Measurements from ENCODE around the gene TBC1D2B.

TBC1D2B gene

GRCh38 chr15:78077053-78077870, at the start of gene TBC1D2B:
Gene TBC1D2B (minus strand): TSS chr15:78077711. CDS start chr15:78077652, 59 bp downstream.
- DNase-seq = peak; percentile 67 to 76

GRCh38 chr15:78125267-78125666, 47.8 kb upstream of the TBC1D2B start:
- DNase-seq = no peak

- DNase-seq = no peak
Measured at GRCh38 chr15:78120523-78120922, 43.0 kb upstream of the TBC1D2B start.

- no peak for DNase-seq
Measured at GRCh38 chr15:78112551-78112950, 35.0 kb upstream of the TBC1D2B start.

GRCh38 chr15:78111788-78112187, 34.3 kb upstream of the TBC1D2B start:
- DNase-seq = no peak

- no peak for DNase-seq
Measured at GRCh38 chr15:78110916-78111475, 33.5 kb upstream of the TBC1D2B start.

GRCh38 chr15:78110096-78110495, 32.6 kb upstream of the TBC1D2B start:
- no peak for DNase-seq

GRCh38 chr15:78109156-78109555, 31.6 kb upstream of the TBC1D2B start:
- no peak for DNase-seq

GRCh38 chr15:78108300-78109084, 31.0 kb upstream of the TBC1D2B start:
- peak; percentile 81 to 83 for DNase-seq

GRCh38 chr15:78107471-78107870, 30.0 kb upstream of the TBC1D2B start:
- no peak for DNase-seq

GRCh38 chr15:78105476-78106241, 28.1 kb upstream of the TBC1D2B start:
- no peak for DNase-seq

- no peak for DNase-seq
Measured at GRCh38 chr15:78104566-78105475, 27.3 kb upstream of the TBC1D2B start.

GRCh38 chr15:78104119-78104479, 26.6 kb upstream of the TBC1D2B start:
- no peak for DNase-seq

GRCh38 chr15:78103406-78104118, 26.1 kb upstream of the TBC1D2B start:
- DNase-seq = peak; percentile 24

- no peak for DNase-seq
Measured at GRCh38 chr15:78102741-78103140, 25.2 kb upstream of the TBC1D2B start.

- no peak for DNase-seq
Measured at GRCh38 chr15:78102211-78102610, 24.7 kb upstream of the TBC1D2B start.

- DNase-seq = no peak
Measured at GRCh38 chr15:78101423-78102105, 24.1 kb upstream of the TBC1D2B start.

- no peak for DNase-seq
Measured at GRCh38 chr15:78100886-78101285, 23.4 kb upstream of the TBC1D2B start.

GRCh38 chr15:78098131-78098755, 20.7 kb upstream of the TBC1D2B start:
- DNase-seq = no peak

- no peak for DNase-seq
Measured at GRCh38 chr15:78097667-78098066, 20.2 kb upstream of the TBC1D2B start.

Data from stimulated activated CD4-positive, alpha-beta T cell treated with anti-CD3 and anti-CD28 coated beads, Interleukin-4, amount 100 ng/mL, for 4 hours (primary cell).